HepG2 (cell line): ENCODE data around the gene MYO5B. TPM values are rescaled to one million over a fixed set of nuclear protein-coding genes. Genes with fewer than 3 reads are reported as not detected.

Experiments
- ATF6 ChIP-seq: sonication (generic); formaldehyde crosslinking; conservative IDR thresholded peaks from 2 replicates; pipeline ENCODE4 v1.4.0; 2020; ENCODE audit warnings: missing genetic modification reagents
- ATF7 ChIP-seq, 2 experiments: fragments of 450-650 bp in 1 of 2; sonication (generic) in 1 of 2; formaldehyde crosslinking in 1 of 2; IDR thresholded peaks; 2 replicates each; pipeline versions ENCODE4 v1.4.0 to v1.6.1; 2016 to 2020; ENCODE audit warnings: antibody characterized with exemption in 1 of 2, mild to moderate bottlenecking in 1 of 2, missing genetic modification reagents in 1 of 2
- CTCF ChIP-seq: sonication (generic); formaldehyde crosslinking; IDR thresholded peaks from 2 replicates; pipeline ENCODE4 v1.5.0; 2020; ENCODE audit warnings: mild to moderate bottlenecking, missing genetic modification reagents, moderate library complexity
- LCORL ChIP-seq, 2 experiments: fragments of 450-650 bp in 1 of 2; sonication (generic) in 1 of 2; formaldehyde crosslinking in 1 of 2; IDR thresholded peaks; 2 replicates each; pipeline versions ENCODE4 v1.5.0 to v1.6.1; 2017 to 2020; ENCODE audit warnings: antibody characterized with exemption in 1 of 2, missing genetic modification reagents in 1 of 2
- RERE ChIP-seq: IDR thresholded peaks from 2 replicates; pipeline ENCODE4 v1.6.1; 2016; ENCODE audit warnings: low read depth, missing genetic modification reagents, missing compliant biosample characterization
- SNAPC4 ChIP-seq: sonication (generic); formaldehyde crosslinking; IDR thresholded peaks from 2 replicates; pipeline ENCODE4 v1.4.0; 2020; ENCODE audit warnings: mild to moderate bottlenecking, missing genetic modification reagents
- STAG1 ChIP-seq: sonication (generic); formaldehyde crosslinking; IDR thresholded peaks from 2 replicates; pipeline ENCODE4 v1.4.0; 2020; ENCODE audit warnings: missing genetic modification reagents
- ZNF138 ChIP-seq: sonication (generic); formaldehyde crosslinking; IDR thresholded peaks from 2 replicates; pipeline ENCODE4 v1.5.0; 2020; ENCODE audit warnings: mild to moderate bottlenecking, low read depth, missing genetic modification reagents
- ZNF615 ChIP-seq: sonication (generic); formaldehyde crosslinking; IDR thresholded peaks from 2 replicates; pipeline ENCODE4 v1.5.0; 2020; ENCODE audit warnings: mild to moderate bottlenecking, missing genetic modification reagents, borderline replicate concordance
- ZSCAN5A ChIP-seq: sonication (generic); formaldehyde crosslinking; IDR thresholded peaks from 2 replicates; pipeline ENCODE4 v1.8.0; 2022; ENCODE audit warnings: mild to moderate bottlenecking, missing genetic modification reagents, borderline replicate concordance
- polyA plus RNA-seq, 8 experiments: library from polyadenylated mRNA; depleted of rRNA in 3 of 8; stranded (reverse) in 7 of 8; unstranded in 1 of 8; fragments of >200 nt; fragmentation: Illumina TruSeq in 4 of 8; extraction: Trizol in 4 of 8; gene quantifications; 2 replicates each; pipeline versions ENCODE4 v1.2.1 to v1.2.3, GENCODE V29; 2011 to 2016; ENCODE audit warnings: low read depth in 4 of 8, missing spikeins in 1 of 8, mixed read lengths in 1 of 8; ENCODE audit not compliant: insufficient read depth in 1 of 8
- total RNA-seq, 5 experiments: library from RNA; depleted of rRNA; stranded (reverse); fragments of >200 nt; fragmentation: Illumina TruSeq; extraction: Trizol; gene quantifications; 2 replicates each; pipeline ENCODE4 v1.2.3, GENCODE V29; 2016; ENCODE audit warnings: low read depth in 1 of 5

MYO5B gene
- total and polyA plus RNA-seq, 2 of the 13 experiments (the other 11 are each of a cell fraction or from before 2014, with no cell fraction given), result 13.1 to 24.0 TPM

GRCh38 chr18:49813319-49814146, 381.4 kb downstream of the MYO5B start, which contains the start of gene ACAA2 (continued):
- TF ChIP-seq SNAPC4 (CRISPR knock-in tag) (no peak), CTCF (no peak; the same call in 1 of the 2 replicates), ATF7 (IDR thresholded peaks at IDR 0.05) (no peak), ATF7 (CRISPR knock-in tag; IDR thresholded peaks at IDR 0.05) (0 out of 2 replicates have a peak, but pooled peaks have one; percentile 45), ZNF615 (CRISPR knock-in tag) (no peak), ZNF138 (0 out of 2 replicates have a peak, but pooled peaks have one; percentile 72), LCORL (IDR thresholded peaks at IDR 0.05) (no peak), LCORL (CRISPR knock-in tag; IDR thresholded peaks at IDR 0.05) (no peak; the same call in 1 of the 2 replicates), RERE (CRISPR knock-in tag) (no peak), ATF6 (CRISPR knock-in tag) (no peak), STAG1 (CRISPR knock-in tag) (no peak), ZSCAN5A (CRISPR knock-in tag) (no peak)
